ENCODE results near the gene ZNF440.
"Not testable (repeated sequence)": the region's sequence is repeated elsewhere in the genome, so short reads cannot be mapped to it uniquely, and the experiment has no call there.

Gene ZNF440

GRCh38 chr19:11814029-11814699, at the start of gene ZNF440:
Gene ZNF440, plus strand, starts transcription at chr19:11814273. Its CDS starts 175 bp downstream, at chr19:11814448.
- peak; percentile 86 for DNase-seq (ENCODE audit: low read depth, low spot score)

GRCh38 chr19:11766597-11767591, 47.2 kb upstream of the ZNF440 start, which contains the start of gene ZNF441:
Gene ZNF441, plus strand, starts transcription at chr19:11767000. Its CDS starts 194 bp downstream, at chr19:11767194.
- peak; percentile 72 for DNase-seq (ENCODE audit: low read depth, low spot score)

GRCh38 chr19:11767633-11768133, 46.4 kb upstream of the ZNF440 start:
- no peak for DNase-seq (ENCODE audit: low read depth, low spot score)

- DNase-seq (ENCODE audit: low read depth, low spot score) = no peak
Observed at GRCh38 chr19:11769995-11770394, 44.1 kb upstream of the ZNF440 start.

GRCh38 chr19:11771520-11771919, 42.6 kb upstream of the ZNF440 start:
- not testable (repeated sequence) for DNase-seq (ENCODE audit: low read depth, low spot score)

GRCh38 chr19:11776669-11777068, 37.4 kb upstream of the ZNF440 start:
- not testable (repeated sequence) for DNase-seq (ENCODE audit: low read depth, low spot score)

GRCh38 chr19:11780431-11781020, 33.5 kb upstream of the ZNF440 start:
- no peak for DNase-seq (ENCODE audit: low read depth, low spot score)

GRCh38 chr19:11781295-11782057, 32.6 kb upstream of the ZNF440 start:
- DNase-seq (ENCODE audit: low read depth, low spot score) = no peak

GRCh38 chr19:11783767-11784166, 30.3 kb upstream of the ZNF440 start:
- DNase-seq (ENCODE audit: low read depth, low spot score) = no peak

GRCh38 chr19:11784356-11784755, 29.7 kb upstream of the ZNF440 start:
- no peak for DNase-seq (ENCODE audit: low read depth, low spot score)

- DNase-seq (ENCODE audit: low read depth, low spot score) = no peak
Observed at GRCh38 chr19:11787536-11787935, 26.5 kb upstream of the ZNF440 start.

GRCh38 chr19:11792942-11793341, 21.1 kb upstream of the ZNF440 start:
- DNase-seq (ENCODE audit: low read depth, low spot score) = no peak

GRCh38 chr19:11797491-11797890, 16.6 kb upstream of the ZNF440 start:
- DNase-seq (ENCODE audit: low read depth, low spot score) = no peak

GRCh38 chr19:11798391-11799330, 15.4 kb upstream of the ZNF440 start, which contains the start of gene ZNF491:
Gene ZNF491, plus strand, starts transcription at chr19:11798523. Its CDS starts 7,431 bp downstream, at chr19:11805954.
- peak; percentile 72 for DNase-seq (ENCODE audit: low read depth, low spot score)

GRCh38 chr19:11806354-11807098, 7.5 kb upstream of the ZNF440 start:
- DNase-seq (ENCODE audit: low read depth, low spot score) = no peak

GRCh38 chr19:11807099-11807380, 7.0 kb upstream of the ZNF440 start:
- DNase-seq (ENCODE audit: low read depth, low spot score) = no peak

GRCh38 chr19:11813703-11814028, 407 bp upstream of the ZNF440 start:
- DNase-seq (ENCODE audit: low read depth, low spot score) = no peak

- DNase-seq (ENCODE audit: low read depth, low spot score) = no peak
Observed at GRCh38 chr19:11814700-11815035, 595 bp downstream of the ZNF440 start.

GRCh38 chr19:11821474-11822109, 7.5 kb downstream of the ZNF440 start:
- DNase-seq (ENCODE audit: low read depth, low spot score) = no peak
